Left renal cortex interstitium (tissue), 4 donors: ENCODE results near the gene ZNF652. TPM values are rescaled to one million over a fixed set of nuclear protein-coding genes. Genes with fewer than 3 reads are reported as not detected.
"Not testable (repeated sequence)": the region's sequence is repeated elsewhere in the genome, so short reads cannot be mapped to it uniquely, and the experiment has no call there.

ENCODE experiments used
- DNase-seq, 4 donors: peaks; one replicate each; pipeline ENCODE4 v3.0.0-alpha.2; 2013; ENCODE audit warnings: low read depth in 4 of 4, low spot score in 2 of 4, missing footprints in 1 of 4
- polyA plus RNA-seq, 4 donors: library from polyadenylated mRNA; unstranded; fragments of 120-200 nt; gene quantifications; one replicate each; pipeline ENCODE4 v1.2.1, GENCODE V29; 2013; ENCODE audit not compliant: insufficient read length in 4 of 4

ZNF652 gene
- polyA plus RNA-seq, 4 donors = 21.7 to 31.1 (median 26.1) TPM

DNA sequence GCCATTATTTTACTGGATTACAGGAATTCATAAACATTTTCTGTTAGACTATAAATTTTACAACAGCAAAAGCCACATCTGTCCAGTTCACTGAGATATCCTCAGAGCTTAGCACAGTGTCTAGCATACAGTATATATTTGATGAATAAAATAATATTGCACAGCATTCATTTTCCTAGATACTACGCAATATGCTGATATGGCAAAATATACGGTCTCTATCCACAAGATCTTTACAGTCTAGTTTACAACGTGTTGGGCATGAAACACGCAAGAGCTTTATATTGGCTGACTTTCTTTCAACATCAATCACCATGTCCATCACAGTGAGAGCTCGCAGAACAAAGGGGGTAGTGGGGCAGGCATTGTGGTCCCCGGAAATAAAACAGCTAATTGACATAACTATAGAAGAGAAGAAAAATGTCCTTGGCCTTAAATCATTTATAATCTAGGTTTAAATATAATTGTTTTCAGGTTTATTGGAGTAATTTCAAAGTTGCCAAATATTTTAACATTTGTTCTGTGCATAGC is 43.5 kb downstream of the ZNF652 start:
- DNase-seq = no peak

DNA sequence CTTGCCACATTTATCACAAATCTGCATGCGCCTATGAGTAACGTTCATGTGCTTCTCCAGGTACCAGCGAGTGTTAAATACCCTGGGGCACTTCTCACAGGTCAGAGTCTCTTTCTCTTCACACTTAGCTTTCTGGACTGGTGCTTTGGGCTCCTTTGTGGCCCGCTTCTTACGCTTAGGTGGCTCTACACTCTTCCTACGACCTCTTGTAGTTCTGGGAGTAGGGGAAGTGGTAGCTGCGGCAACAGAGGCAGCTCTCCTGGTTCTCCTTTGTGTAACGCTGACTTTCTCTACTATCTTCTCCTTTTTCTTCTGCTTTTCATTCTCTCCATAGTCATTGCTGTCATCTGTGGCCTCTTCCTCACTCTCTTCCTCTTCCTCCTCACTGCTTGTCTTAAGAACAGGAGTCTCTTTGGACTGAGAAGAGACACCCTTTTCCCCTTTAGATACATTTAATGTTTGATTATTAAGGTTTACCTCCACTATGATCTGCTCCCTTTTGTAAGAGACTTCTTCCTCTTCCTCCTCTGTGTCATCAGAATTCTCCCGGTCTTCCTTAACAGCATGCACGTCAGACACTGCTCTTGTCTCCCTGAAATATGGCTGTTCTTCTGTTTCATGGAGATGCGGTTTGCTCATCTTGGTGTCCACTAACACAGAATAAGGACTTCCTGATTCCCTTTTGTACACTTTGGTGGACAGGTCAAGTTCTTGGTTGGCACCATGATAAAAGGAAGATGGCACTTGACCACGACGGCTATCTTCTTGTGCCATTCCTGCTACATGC is 45.0 kb downstream of the ZNF652 start:
- no peak for DNase-seq

- no peak for DNase-seq
These were observed 45.8 kb downstream of the ZNF652 start for GRCh38 chr17:49316258-49316570.

- DNase-seq = peak; percentile 18 to 48 (median 30)
These were observed 46.3 kb downstream of the ZNF652 start for GRCh38 chr17:49315551-49316257.

DNA sequence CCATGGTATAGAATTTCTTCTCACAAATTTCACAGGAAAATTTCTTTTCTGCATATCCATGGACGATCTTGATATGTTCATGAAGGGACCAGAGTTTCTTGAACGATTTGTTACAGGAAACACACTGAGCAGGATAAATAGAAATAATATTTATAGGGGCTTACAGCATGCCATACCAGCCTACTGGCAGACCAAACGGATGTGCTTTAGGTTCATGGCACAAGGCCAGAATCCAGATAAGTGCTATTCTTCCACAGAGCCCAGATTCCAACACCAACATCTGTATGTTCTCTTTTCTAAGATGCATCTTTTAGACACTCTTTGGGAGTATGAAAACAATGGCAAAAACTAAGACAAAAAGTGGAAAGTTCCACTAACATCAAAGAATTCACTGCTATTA is 49.3 kb downstream of the ZNF652 start:
- no peak for DNase-seq

DNA sequence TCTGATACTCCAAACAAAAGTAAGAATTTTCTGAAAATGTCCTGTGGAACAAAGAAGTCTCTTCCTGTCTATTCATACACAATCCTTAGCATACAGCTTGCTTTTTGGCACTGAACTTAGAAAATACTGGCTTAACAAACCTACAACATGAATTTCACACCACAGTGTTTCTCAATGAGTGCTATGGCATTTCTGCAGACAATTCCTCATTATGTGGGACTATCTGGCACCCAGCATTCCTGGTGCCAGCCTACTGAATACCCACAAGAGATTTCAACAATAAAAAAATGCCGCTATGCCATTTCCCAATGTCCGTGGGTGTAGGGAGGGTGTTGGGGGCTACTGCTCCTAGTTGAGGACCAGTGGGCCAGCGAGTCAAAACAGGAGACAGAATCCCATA is 62.1 kb downstream of the ZNF652 start:
- DNase-seq = no peak

DNA sequence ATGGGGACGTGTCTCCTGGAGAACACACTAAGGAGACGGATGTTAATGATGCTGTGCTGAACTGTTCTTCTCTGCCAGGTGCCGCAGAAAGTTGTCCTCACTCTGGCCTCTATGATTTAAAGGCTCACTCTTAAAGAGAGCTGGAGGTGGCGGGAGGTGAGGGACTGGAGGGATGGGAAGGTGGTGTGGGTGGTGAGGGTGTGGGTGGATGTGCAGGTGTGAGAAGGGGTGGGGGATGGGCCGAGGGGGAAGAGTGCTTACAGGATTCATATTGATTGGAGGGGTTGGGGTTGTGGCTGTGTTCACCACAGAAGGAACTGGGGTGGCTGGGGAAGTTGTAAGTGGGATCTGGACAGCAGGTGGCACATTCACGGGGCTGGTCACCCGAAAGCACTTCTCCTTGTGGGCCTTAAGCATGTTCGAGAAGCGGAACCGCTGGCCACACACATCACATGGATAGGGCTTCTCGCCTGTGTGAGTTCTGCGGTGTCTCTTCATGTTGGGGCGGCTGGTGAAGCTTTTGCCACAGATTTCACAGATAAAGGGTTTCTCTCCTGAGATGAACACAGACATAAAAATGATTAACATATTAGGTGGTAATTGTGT is 63.6 kb downstream of the ZNF652 start:
- no peak for DNase-seq

GRCh38 chr17:49297141-49297540 is 64.9 kb downstream of the ZNF652 start:
- no peak for DNase-seq

- no peak for DNase-seq
These were observed 67.9 kb downstream of the ZNF652 start for GRCh38 chr17:49294122-49294521.

DNA sequence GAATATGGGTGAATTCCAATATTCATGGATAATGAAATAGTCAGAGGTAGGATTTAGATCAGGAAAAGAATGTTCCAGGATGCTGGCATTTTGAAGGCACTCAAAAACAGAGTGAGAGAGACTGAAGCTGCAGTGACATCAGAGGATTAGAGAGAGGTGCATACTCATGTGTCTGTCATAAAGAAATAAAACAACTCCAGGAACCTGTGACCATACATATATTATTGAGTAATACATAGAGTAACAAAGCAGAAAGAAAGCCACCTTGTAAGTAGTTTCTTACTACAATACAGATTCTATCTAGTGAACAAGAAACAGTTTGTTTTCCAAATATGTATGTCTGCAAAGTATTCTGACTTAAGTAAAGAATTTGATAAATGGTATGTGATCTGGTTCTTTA is 69.1 kb downstream of the ZNF652 start:
- DNase-seq = no peak

- DNase-seq = no peak
These were observed 70.1 kb downstream of the ZNF652 start for GRCh38 chr17:49291929-49292328.

- peak in 2 of 4 donors; percentile 11 to 17 for DNase-seq
These were observed 71.2 kb downstream of the ZNF652 start for GRCh38 chr17:49290690-49291359.

GRCh38 chr17:49288388-49288787 is 73.7 kb downstream of the ZNF652 start:
- DNase-seq = no peak

DNA sequence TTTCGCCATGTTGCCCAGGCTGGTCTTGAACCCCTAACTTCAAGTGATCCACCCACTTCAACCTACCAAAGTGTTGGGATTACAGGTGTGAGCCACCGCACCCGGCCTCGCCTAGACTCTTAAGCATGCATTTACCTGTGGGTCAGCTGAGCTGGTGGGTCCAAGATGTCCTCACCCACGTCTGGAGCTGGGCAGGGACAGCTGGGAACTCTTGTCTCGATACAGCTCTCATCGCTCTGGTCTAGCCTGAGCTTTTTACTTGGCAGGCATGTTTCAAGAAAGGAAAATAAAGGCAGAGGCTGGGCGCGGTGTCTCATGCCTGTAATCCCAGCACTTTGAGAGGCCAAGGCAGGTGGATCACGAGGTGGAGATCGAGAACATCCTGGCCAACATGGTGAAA is 74.6 kb downstream of the ZNF652 start:
- no peak for DNase-seq

DNA sequence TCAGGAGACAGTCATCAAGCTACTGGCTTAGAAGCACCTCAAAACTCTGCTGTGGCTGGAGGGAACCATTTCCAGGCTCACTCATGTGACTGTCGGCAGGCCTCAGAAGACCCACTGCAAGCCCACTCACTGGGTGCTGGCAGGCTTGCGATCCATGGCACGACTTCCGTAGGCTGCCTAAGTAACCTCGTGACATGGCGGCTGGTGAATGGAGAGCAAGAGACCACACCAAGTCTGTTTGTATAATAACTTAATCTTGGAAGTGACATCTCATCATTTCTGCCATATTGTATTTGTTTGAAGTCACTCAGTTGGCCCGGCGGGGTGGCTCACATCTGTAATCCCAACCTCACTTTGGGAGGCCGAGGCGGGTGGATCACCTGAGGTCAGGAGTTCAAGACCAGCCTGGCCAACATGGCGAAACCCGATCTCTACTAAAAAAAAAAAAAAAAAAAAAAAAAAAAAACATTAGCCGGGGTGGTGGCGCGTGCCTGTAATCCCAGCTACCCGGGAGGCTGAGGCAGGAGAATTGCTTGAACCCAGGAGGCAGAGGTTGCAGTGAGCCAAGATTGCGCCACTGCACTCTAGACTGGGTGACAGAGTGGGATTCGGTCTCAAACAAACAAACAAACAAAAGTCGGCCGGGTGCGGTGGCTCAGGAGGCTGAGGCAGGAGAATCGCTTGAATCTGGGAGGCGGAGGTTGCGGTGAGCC is 75.6 kb downstream of the ZNF652 start:
- DNase-seq = not testable (repeated sequence)

DNA sequence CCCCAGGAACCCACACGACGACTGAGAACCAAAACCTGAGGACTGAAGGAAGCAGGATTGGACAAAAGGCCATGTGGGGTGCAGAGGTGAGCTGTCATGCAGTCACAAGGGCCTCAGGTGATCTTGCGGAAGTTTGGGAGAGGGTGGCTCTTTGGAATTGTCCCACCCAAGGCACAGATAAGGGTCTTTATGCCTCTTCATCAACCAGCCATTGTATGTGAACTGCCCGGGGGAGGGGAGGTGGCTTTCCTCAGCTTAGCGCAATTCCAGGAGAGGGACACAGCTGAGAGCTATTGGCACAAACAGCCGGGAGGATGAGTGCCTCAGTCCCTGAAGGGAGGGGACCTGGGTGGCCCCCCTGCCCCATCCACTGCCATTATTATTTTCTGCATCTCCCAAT is 76.3 kb downstream of the ZNF652 start:
- DNase-seq = no peak

DNA sequence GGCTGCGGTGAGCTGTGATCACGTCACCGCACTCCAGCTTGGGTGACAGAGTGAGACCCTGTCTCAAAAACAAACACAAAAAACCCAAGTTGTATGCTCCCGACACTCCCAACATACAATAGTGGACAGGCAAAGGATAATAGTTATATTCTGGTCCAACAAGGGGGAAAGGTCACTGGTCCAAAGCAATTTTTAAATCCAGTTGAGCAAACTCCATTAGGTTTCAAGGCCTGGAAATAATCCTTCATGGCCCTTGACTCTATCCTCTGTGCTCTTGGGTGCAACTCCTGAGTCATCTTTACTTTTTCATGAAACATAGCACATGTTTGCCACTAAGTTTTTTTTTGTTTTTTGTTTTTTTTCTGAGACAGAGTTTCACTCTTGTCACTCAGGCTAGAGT is 81.1 kb downstream of the ZNF652 start:
- no peak for DNase-seq

DNA sequence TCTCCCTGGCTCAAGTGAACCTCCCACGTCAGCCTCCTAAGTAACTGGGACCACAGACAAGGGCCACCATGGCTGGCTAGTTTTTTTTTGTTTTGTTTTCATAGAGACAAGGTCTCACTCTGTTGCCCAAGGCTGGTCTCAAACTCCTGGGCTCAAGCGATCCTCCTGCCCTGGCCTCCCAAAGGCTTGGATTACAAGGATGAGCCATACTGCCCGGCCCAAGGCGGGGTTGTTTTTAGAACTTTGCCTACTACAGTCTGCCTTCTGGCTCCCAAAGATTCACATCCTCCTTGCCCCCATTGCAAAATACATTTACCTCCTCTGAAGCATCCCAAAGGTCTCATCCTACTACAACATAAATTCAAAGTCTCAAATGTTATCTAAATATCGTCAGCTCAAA is 82.0 kb downstream of the ZNF652 start:
- no peak for DNase-seq

DNA sequence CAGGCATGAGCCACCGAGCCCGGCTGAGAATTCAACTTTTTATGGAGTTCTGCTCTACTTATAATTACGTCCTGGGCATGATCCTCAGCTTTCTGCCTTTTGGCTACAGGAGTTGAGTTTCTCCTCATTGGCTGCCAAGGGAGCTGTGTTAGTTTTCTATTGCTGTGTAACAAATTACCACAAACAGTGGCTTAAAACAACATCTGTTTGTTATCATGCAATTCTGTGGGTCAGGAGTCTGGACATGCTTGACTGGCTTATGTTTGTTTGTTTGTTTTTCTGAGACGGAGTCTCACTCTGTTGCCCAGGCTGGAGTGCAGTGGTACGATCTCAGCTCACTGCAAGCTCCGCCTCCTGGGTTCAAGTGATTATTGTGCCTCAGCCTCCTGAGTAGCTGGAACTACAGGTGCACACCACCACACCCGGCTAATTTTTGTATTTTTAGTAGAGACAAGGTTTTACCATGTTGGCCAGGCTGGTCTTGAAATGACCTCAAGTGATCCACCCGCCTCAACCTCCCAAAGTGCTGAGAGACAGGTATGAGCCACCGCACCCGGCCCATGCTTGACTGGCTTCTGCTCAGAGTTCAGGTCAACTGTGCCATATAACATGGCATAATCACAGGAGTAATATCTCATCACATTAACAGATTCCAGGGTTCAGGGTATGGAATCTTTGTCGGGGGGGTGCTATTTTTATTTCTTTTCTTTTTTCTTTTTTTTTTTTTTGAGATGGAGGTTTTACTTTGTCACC is 82.6 kb downstream of the ZNF652 start:
- DNase-seq = not testable (repeated sequence)

DNA sequence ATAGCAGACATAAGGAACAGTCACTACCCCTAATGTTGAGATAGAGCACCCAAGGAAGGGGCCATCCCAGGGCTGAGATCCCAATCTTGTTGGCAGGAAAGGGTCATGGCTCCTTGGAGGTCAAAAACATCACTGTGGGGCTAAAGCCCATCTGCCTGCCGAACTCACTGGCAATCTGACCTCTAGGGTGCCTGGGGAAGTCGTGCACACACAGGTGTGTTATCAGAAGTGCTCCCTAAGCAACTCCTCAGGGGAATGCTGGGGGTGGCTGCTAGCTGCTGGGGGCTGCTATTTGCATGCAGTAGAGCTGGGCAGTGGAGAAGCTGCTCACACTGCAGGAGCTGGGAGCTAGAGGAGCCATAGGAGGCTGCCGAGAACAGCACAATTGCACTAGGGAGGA is 84.0 kb downstream of the ZNF652 start:
- no peak for DNase-seq
